Amniotic epithelial cell (primary cell): ENCODE results near the gene PRSS56.

ENCODE experiments used
- DNase-seq: peaks from one replicate; pipeline ENCODE4 v3.0.0-alpha.2; 2010; ENCODE audit warnings: low read depth

The PRSS56 gene

DNA sequence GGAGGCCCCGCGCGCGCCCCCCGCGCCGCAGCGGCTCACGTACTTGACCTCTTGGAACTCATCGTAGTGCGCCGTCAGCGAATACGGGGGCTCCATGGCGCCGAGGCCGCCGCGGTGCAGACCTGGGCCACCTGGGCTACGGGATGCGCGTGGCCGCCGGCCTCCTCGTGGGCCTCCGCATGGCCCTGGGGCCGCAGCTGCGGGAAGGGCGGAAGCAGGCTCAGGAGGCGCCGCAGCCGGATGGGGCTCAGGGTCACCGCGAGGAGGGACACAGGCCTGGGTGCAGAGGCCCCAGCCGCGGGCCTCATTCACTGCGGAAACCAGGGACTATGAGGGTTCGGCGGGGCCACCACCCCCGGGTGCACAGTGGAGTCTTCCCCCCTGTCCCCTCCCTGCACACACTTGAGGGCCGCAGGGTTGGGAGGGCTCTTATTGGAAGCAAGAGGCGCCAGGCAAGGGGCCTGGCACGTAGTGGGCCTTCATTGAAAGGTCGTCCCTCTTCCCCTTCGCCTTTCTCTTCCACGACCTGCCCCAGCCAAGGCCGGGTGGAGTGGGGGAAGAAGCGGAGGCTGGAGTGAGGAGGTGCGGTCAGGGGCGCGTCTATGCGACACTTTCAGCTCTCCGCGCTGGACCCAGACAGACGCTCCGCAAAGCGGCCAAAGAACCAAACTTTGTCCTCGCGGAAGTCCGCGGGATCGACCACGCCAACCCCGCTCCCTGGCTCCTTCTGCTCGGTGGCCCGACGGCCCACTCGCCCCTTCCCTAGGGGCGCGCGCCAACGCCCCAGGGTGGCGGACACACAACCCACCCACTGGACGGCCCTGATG is 33.4 kb upstream of the PRSS56 start:
- DNase-seq = no peak

DNA sequence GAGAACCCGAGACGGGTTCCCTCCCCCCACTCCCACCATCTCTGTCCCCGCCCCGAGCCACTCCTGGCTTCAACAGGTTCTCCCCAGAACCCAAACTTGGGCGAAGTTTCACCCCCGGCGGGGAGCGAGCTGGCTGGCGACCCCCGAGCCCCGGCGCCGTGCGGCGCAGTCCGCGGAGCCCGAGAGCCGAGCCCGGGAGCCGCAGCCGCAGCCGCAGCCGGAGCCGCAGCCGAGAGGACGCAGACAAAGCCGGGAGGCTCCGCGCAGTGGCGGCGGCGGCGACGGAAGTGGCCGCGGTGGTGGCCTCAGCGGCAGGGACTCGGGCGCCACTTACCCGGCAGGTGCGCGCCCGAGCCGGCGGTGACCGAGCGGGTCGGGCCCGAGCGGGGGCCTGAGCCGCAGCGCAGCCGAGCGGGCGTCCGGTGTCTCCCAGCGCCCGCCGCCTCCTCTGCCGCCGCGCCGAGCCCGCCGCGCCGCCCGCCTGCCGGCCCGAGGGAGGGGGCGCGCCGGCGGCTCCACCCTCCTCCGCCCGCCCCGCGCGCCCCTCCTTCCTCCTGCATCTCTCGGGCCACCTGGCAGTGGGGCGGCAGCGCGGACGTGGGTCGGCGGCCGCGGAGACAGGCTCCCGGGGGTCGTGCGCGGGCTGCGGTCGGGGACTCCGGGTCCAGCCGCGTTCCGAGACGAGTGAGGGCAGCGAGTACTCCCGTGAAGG is 32.6 kb upstream of the PRSS56 start, which contains the start of gene ECEL1:
TSS of gene ECEL1 (minus strand) at position 450 of the 712 bp plus-strand sequence. CDS start 1,181 bp downstream, outside the sequence.
- no peak for DNase-seq

DNA sequence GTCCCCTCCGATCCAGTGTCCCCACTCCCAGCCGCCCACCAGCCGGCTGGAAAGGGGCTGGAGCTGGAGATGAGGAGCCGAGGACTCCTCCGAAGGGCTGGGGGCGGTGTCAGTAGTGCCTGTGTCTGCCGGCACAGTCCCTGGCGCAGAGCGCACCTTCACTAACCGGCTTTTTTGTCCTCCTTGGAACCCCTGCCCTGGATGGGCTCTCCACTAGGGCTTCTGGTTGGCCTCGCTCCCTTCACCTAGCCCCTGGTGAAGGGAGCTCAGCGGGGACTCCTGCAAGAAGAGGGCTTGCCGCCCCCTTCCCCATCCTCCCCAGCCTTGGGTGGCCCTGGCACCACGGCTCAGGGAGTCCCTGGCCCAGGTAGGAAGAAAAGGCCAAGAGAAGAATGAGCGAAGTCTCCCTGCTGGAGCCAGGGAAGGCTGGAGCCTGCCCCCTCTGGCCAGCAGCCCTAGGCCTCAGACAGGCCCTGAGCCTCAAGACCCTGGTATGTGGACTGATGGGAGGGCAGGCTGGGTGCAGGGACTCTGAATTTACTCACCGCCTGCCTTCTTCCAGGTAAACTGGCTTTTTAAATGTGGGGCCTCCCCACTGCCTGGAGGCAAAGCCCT is 32.0 kb upstream of the PRSS56 start:
- DNase-seq = no peak

DNA sequence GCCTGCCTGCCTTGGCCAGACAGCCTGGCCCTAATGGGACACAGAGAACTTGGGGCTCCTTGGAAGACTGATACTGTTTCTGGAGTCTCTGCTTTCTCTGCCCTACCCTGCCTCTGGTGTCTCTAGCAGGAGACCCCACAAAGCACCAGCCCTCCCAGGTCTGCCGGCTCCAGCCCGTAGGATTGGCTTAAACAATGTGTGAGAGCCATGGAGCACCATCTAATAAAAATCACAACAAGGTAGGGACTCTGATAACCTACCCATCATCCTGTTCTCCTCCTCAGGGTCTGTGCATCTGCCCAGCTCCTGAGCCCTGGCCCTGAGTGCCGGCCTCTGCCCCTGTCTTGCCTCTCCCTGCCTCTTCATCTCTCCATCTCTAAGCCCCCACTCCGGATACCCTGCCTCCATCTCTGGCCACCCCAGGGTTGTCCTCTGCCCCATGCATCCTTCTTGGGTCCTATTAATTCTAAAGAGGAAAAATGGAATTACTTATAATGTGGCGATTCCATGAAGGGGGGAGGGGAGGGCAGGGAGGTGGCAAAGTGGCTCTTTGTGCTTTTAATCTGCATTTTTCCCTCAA is 31.4 kb upstream of the PRSS56 start:
- no peak for DNase-seq

DNA sequence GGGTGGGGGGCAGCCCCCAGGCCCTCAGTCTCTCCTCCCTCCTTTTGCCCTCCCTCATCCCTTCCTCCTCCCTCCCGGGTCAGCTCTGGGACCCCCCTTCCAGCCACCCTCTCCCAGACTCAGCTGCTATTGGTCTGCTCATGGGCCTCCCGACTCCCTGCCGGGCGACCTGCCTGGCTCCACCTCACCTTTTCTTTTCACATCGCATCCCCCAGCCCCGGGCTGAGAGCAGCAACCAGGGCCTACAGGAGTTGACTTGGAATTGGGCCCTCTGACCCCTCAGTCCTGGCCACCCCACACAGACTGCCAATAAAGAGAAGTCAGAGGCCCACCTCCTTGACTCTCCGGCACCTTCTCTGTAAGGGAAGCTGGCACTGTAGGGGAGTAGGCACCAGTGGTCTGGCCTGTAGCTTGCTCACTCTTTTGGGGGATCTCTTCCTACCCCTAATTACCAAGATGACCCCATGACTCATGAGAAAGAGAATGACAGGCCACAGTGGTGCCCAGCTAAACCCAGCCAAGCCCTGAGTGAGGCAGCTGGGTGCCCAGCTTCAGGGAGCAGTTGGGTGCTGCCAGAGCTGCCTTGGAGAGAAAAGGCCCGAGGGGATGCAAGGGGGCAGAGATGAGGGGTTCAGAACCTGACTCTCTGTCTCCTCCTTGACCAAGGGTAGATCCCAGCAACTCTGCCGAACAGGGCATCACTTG is 30.5 kb upstream of the PRSS56 start:
- DNase-seq = no peak

DNA sequence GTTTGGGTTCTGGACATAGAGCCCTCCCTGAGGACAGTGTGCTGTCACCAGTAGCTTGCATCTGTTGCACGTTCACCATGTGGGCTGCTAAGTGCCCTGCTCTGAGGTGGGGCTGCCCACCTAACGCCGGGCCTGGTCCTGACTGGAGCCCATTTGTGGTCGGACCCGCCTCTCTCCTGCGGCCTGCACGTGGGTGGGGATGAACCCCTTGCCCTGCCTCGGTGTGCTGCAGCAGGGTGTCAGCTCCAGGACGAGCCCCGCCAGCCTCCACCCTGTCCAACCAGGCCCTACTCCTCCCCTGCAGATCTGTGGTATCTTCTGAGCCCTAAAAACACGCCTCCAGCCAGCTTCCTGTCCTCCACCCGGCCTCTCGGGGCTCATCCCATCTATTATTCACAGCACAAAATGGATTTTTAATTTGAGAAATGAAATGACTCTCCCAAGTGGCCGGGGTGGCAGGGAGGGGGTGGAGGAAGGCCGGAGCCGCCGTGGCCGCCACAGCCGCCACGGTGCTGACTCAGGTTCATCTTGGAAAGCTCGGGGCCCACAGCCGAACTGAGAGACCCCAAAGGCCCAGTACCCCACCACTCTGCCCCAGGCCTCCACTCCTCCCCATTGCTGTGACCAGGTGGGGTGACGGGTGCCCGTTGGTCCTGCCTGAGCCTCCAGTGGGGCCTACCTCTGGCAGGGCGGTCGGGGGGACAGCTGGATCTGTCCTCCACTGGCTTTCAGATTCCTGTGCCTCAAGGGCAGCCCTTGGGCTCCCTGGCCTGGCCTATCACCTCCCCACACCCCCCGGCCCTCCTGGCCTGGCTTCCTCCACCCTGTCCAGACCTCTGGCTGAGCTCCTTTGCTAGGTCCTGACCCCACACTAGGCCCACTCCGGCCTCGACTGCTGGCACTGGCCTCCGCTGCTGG is 29.7 kb upstream of the PRSS56 start:
- DNase-seq = no peak

DNA sequence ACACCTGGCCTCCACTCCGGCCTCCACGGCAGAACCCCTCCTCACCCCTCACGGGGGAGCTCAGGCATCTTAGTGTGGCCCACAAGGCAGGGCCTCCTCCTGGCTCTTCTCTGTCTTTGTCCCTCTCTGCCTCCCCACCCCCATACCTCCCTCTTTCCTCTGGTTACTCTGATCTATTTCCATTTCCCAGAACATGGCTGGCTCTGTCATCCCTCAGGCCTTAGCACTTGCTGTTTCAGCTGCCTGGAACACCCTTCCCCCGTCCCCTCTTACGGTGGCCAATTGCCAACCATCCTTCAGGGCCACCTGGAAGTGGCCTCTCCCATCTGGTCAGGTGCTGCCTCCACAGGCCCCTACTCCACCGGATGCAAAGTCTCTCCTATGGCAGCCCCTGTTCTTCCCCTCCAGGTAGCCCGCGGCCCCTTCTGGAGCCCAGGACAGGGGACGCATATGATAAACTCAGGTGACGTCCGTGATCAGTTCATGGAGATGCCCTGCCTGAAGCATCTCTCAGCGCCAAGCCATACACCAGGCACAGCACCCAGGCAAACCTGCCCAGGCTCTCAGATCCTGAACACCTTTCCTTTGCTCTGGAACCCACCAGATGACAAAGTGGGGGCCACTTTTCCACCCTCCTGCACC is 28.9 kb upstream of the PRSS56 start:
- DNase-seq = no peak

DNA sequence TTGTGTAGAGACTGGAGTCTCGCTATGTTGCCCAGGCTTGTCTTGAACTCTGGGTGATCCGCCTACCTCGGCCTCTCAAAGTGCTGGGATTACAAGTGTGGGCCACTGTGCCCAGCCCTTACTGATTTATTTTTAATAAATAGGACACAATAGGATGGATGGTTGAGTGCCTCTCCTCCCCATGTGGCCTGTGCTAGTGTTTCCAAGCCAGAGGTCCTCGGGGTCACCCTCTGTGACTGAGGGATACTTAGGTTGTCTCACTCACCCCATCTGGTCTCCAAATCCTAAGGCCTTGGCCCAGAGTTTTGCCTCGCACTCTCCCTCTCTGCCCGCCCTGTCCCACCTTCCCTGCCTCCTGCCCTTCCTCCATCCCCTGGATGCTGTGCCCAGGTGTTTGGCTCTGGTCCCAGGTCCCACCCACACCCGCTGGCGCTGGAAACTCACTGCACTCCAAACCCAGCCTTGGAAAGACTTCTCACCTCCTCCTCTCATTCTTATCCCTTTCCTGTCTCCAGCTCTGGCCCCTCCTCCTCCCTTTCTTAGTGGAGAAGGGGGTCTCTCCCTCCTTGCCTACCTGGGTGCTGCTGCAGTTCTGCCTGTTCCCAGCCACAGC is 27.8 kb upstream of the PRSS56 start:
- no peak for DNase-seq

DNA sequence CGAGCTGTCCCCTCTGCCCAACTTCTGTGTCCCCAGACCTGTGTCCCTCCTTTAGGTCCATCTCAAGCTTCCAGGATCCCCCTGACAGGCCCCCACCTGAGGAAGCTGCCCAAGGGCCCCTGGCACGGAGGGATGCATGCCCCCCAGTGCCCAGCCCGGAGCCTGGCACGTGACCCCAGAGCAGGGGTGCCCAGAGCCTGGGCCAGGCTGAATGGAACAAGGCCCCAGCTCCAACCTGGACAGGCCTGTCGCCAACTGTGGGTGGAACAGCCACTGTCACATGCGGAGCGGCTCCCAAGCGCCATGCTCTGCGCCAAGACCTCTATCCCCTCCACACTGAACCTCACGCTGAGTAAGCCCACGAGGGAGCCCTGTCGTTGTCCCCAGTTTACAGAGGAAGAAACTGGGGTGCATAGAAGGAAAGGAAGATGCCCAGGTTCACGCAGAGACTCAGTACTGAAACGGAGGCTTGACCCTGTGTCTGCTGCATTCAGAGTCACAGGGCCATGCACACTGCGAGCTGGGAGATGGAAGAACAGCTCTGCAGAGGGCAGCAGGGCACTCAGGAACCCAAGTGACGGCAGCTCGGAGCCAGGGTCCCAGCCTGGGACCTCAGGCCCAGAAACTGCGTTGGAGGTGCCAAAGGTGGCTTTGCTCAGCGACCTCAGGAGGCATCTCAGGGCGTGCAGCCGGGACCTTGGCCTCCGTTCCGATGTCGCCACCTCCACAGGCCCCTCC is 27.1 kb upstream of the PRSS56 start:
- DNase-seq = no peak

DNA sequence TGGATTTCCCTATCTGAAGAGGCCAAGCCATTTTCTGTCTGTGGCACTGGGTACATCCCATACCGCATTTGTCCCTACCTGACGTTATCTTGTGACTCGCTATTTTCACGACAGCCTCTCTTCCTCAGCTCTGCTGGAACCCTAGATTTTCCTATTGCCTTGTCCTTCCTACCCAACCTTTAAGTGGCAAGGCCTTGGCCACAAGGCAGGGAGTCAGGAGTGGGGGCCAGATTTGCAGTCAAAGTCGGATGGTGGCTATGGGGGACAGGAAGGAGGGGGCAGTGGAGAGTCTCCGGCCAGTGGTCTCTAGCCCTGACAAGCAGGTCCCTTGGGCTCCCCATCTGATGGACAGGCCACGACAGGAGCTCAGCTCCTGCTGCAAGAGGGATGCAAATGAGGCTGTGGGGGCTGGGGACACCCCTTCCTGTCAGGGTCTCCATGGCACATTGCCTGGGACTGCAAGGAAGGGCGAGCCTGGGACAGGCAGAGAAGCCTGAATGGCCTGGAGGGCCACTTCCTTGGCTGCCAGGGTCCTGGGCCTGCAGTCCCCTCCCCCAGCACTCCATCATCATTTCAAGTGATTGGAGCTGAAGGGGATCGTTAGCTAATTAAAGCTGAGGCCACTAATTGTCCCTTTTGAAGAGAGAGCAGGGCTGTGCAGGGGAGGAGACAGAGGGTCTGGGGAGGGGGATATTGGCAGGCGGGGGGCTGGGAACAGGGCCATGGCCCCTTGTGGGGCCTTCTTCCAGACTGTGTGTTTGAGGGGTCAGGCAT is 26.3 kb upstream of the PRSS56 start:
- no peak for DNase-seq

DNA sequence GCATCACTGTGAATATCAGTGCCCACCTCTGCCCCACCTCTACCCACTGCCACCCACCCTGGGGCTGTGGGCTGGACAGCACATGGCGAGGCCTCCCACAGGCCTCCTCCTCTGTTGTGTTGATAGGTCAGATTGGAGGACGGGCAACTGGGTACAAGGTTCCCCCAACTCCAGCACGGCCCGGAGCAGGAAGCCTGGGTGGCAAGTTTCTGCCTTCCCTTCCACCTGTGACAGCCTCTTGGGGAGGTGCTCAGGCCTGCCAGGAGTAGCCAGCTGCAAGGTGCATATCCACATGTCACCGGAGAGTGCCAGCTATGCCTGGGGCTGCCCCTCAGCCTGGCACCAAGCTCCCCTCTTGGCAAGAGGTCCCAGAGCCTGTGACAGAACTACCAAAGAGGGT is 25.6 kb upstream of the PRSS56 start:
- no peak for DNase-seq

DNA sequence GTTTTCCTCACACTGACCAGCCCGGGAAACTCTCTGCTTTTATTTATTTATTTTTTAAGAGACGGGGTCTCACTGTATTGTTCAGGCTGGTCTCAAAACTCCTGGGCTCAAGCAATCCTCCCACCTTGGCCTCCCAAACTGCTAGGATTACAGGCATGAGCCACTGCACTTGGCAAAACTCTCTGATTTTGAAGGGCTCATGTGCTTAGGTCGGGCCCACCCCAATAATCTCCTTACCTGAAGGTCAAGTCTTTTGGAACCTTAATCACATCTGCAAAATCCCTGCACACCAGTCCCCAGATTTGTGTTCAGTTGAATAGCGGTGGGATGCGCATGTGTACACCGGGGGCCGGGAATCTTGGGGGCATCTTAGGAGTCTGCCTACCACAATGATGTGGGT is 24.9 kb upstream of the PRSS56 start:
- no peak for DNase-seq

DNA sequence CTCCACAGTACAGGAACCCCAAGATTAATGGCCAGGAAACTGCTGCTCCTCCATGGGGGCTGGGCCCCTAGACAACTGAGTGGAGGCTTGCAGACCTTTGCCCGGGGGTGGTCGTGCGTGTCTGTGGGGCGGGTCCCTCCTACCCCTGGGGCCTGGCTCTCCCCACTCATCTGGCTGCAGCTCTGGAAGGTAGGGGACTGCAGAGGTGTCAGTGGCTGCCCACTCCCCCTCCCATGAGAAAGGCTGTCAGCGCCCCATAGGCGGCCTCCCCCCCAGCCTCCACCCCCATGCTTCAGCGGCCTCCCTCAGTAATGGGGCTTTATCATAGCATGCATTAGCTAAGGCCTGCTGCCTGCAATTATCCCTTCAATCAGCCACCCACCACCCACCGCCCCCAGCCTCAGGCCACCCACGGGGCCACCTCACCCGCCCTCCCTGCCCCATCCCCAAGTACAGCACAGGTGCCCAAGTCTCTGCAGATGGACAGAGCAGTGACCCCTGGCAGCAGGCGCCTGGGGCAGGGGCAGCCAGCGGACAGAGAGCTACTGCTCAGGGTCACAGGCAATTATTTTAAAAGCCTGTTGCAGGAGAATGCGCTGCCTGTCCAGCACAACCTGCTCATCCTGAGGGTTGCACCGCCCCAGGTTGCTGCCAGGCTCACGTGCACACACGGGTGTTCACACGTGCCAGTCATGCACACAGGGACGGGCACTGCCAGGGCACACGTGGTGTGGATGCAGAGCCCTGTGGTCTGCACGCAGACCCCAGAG is 23.5 kb upstream of the PRSS56 start:
- DNase-seq = no peak

DNA sequence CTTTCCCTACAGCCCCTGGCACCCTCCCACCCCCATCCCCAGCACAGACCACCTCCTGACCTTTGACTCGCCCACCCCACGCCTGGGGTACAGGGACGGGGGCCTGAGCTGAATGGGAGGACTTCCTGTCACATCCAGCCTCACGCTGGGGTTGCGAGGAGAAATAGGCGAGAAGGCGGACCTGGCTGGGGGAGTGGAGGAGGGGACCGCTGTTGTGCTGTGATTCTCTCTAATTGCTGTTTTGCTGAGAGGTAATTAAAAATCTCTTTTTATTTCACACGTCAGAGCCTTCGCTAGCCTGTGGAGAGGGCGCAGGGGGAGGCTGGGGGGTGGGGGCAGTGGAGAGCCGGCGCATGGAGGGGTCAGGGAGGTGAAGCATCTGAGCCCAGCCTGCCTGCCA is 22.8 kb upstream of the PRSS56 start:
- no peak for DNase-seq

DNA sequence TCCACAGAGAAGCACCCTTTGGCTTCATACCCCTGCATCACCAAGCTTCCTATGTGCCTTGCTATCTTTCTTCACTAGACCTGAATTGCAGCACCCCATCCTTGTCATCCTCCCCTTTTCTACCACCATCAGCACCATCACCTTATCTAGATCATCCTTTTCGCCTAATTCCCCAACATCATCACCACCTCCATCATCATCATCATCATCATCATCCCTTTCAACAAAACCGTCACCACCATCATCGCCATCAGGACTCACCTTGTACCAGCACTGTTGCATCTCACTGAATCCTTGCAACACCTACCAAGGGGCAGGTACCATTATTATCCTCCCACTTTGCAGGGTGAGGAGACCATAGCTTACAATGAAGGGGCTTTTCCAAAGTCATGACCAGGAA is 21.7 kb upstream of the PRSS56 start:
- DNase-seq = no peak

DNA sequence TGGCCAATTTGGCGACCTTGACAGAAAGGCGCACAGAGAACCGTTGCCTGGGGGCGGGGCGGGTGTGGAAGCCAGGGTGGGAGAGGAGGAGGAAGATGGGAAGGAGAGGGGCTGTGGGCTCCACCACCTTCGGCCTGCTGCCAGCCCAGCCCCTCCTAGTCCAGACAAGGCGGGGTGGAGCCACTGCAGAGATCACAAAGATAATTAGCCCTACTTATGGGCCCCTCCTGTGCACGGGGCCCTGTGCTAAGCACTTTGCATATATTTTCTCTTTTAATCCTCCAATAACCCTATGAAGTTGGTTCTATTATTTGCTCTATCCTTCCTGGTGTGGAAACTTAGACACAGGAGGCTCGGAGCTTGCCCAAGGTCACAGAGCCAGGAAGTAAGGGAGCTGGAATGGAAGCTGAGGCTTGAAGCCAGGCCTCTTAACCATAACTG is 18.8 kb upstream of the PRSS56 start:
- DNase-seq = no peak

DNA sequence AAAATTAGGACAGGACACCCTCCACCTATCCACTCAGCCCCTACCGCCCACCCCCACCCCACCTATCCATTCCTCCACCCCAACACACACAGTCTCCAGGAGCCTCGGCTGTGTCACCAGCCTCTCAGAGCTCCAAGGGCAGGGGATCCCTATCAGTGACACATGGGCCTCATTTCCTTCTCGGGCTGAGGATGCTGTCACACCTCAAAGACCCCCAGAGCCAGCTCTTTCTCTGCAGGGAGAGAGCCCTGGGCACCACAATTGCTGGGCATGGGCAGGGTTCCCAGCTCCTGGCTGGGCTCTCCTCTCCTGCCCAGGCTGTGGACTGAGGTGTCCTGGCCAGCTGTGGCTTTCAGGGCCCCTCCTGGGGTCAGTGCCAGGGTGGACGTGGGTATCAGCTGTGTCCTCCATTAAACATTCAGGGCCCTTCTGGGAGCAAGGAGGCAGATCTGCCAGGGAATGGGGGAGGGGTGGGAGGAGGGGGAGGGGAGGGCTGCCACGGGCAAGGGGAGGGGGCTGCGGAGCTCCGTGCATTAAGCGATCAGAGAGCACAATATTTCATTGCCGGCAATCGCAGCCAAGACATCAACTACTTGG is 18.3 kb upstream of the PRSS56 start:
- DNase-seq = no peak
